NCI-H82 (cell line): ENCODE results near the gene EIF4ENIF1.
"Not testable (repeated sequence)": the region's sequence is repeated elsewhere in the genome, so short reads cannot be mapped to it uniquely, and the experiment has no call there.

Experiments
- DNase-seq: peaks from one replicate; lab custom pipeline; 2025; lab: John Stamatoyannopoulos, UW

The EIF4ENIF1 gene

GRCh38 chr22:31489632-31490495, at the start of gene EIF4ENIF1:
Gene EIF4ENIF1 (minus strand): TSS chr22:31489842. CDS start chr22:31488718, 1,124 bp downstream.
- DNase-seq: peak; percentile 89

GRCh38 chr22:31538815-31539214, 49.2 kb upstream of the EIF4ENIF1 start:
- no peak for DNase-seq

- DNase-seq: peak; percentile 5
Observed at GRCh38 chr22:31537019-31537535, 47.4 kb upstream of the EIF4ENIF1 start.

GRCh38 chr22:31533374-31533773, 43.7 kb upstream of the EIF4ENIF1 start:
- no peak for DNase-seq

GRCh38 chr22:31532060-31532459, 42.4 kb upstream of the EIF4ENIF1 start:
- no peak for DNase-seq

GRCh38 chr22:31530823-31531195, 41.2 kb upstream of the EIF4ENIF1 start:
- no peak for DNase-seq

GRCh38 chr22:31526270-31526669, 36.6 kb upstream of the EIF4ENIF1 start:
- peak; percentile 12 for DNase-seq

- DNase-seq: not testable (repeated sequence)
Observed at GRCh38 chr22:31524132-31524531, 34.5 kb upstream of the EIF4ENIF1 start.

- DNase-seq: no peak
Observed at GRCh38 chr22:31520051-31520450, 30.4 kb upstream of the EIF4ENIF1 start.

- DNase-seq: no peak
Observed at GRCh38 chr22:31509061-31509762, 19.6 kb upstream of the EIF4ENIF1 start.

GRCh38 chr22:31508536-31508935, 18.9 kb upstream of the EIF4ENIF1 start:
- DNase-seq: no peak

GRCh38 chr22:31507517-31507916, 17.9 kb upstream of the EIF4ENIF1 start:
- not testable (repeated sequence) for DNase-seq

- no peak for DNase-seq
Observed at GRCh38 chr22:31504282-31504681, 14.6 kb upstream of the EIF4ENIF1 start.

GRCh38 chr22:31503211-31503964, 13.7 kb upstream of the EIF4ENIF1 start:
- DNase-seq: no peak

GRCh38 chr22:31501738-31502137, 12.1 kb upstream of the EIF4ENIF1 start:
- DNase-seq: no peak

GRCh38 chr22:31497148-31497938, 7.7 kb upstream of the EIF4ENIF1 start:
- no peak for DNase-seq

GRCh38 chr22:31496735-31497146, 7.1 kb upstream of the EIF4ENIF1 start:
- DNase-seq: peak; percentile 41

GRCh38 chr22:31496007-31496734, 6.5 kb upstream of the EIF4ENIF1 start, which contains the start of gene SFI1:
Gene SFI1 (plus strand): TSS chr22:31496536. CDS start chr22:31508285, 11,749 bp downstream.
- peak; percentile 90 for DNase-seq

GRCh38 chr22:31495343-31495742, 5.7 kb upstream of the EIF4ENIF1 start:
- no peak for DNase-seq

- DNase-seq: not testable (repeated sequence)
Observed at GRCh38 chr22:31493355-31493754, 3.7 kb upstream of the EIF4ENIF1 start.
